ENCODE results near the gene IP6K1. TPM values are rescaled to one million over a fixed set of nuclear protein-coding genes. Genes with fewer than 3 reads are reported as not detected.

The IP6K1 gene
- total RNA-seq, 1 experiment from 2014 or later = 42.2 TPM

DNA sequence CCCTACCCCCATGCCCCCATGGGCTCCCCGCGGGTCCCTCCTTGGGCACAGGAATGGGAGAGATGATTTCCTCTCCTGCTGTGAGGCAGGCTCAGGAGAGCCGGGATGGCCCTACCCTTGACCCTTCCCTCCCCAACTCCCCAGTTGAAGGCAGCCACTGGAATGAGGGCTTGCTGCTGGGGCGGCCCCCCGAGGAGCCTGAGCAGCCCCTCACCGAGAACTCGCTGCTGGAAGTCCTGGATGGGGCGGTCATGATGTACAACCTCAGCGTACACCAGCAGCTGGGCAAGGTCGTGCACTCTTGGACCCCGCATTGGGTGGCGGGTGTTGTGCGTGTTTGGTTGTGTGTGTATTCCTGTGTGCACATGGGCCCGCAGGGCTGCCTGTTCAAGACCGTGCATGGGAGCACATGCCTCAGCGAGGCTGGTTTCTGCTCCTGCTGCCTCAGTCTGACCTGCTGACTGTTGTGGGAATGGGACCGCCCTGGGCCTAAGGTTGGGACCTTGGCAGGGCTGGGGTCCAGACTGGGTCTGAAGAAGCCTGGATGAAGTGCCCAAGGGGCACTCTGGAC is 80.9 kb downstream of the IP6K1 start:
- Mint-ChIP-seq H3K4me1 (peaks cover 11 to 19% of the 10 kb centered on the region in 2 experiments), H3K36me3 (ENCODE audit: insufficient read depth in 1 of 3, low read depth in 3 of 3) (peaks cover 4 to 20% (median 20%) of the 10 kb centered on the region in 3 experiments; a peak in 6 of 7 replicates), H3K27ac (no peak overlapping the region), H3K27me3 (ENCODE audit: low read depth) (no peaks in the 10 kb centered on the region), H3K9me3 (no peaks in the 10 kb centered on the region), H3K4me3 (no peak overlapping the region)
- Histone ChIP-seq H3K14ac (ENCODE audit: insufficient read depth, low read length) (no peak overlapping the region), H4K8ac (replicated peaks; ENCODE audit: insufficient read length, low read depth, low read length) (no peak overlapping the region), H3K27ac (ENCODE audit: insufficient read length, low read depth, low read length) (no peak overlapping the region), H2AK5ac (ENCODE audit: insufficient read length, low read length) (no peak overlapping the region), H2BK15ac (ENCODE audit: low read depth, low read length) (no peak overlapping the region), H3K79me2 (ENCODE audit: insufficient read depth, low read length) (no peaks in the 10 kb centered on the region), H3T11ph (ENCODE audit: low read length) (no peak overlapping the region), H2AFZ (ENCODE audit: low read length) (no peak overlapping the region), H2BK20ac (ENCODE audit: low read depth, low read length, poor library complexity, severe bottlenecking) (no peak overlapping the region), H3K9me3 (ENCODE audit: control insufficient read depth, low read depth, low read length) (no peaks in the 10 kb centered on the region), H3K4me1 (ENCODE audit: insufficient read depth, low read length) (no peaks in the 10 kb centered on the region), H3K23me2 (ENCODE audit: insufficient read length, low read depth, low read length, poor library complexity, severe bottlenecking) (no peaks in the 10 kb centered on the region), H3K23ac (ENCODE audit: insufficient read length, low read depth, low read length) (no peak overlapping the region), H3K4me2 (ENCODE audit: insufficient read depth, insufficient read length, low read length) (no peak overlapping the region), H4K5ac (ENCODE audit: insufficient read length, low read depth, low read length) (no peak overlapping the region), H2BK12ac (ENCODE audit: insufficient read length, low read depth, low read length) (no peak overlapping the region), H3K4ac (ENCODE audit: low read depth, low read length) (no peak overlapping the region), H3K9ac (ENCODE audit: extremely low read depth, insufficient read length, low read length) (no peak overlapping the region), H2BK120ac (ENCODE audit: low read depth, low read length, poor library complexity, severe bottlenecking) (no peak overlapping the region), H4K91ac (ENCODE audit: insufficient read length, low read depth, low read length) (no peak overlapping the region), H3K27me3 (ENCODE audit: insufficient read depth, low read length) (no peaks in the 10 kb centered on the region), H3K56ac (ENCODE audit: insufficient read length, low read depth, low read length) (no peak overlapping the region), H4K20me1 (ENCODE audit: control insufficient read depth, insufficient read depth, insufficient read length) (no peaks in the 10 kb centered on the region), H2BK5ac (ENCODE audit: insufficient read length, low read length) (no peak overlapping the region), H3K18ac (ENCODE audit: insufficient read length, low read depth, low read length) (no peak overlapping the region), H3K79me1 (ENCODE audit: insufficient read depth, low read depth, low read length, poor library complexity, severe bottlenecking) (no peaks in the 10 kb centered on the region)
- DNase-seq = no peak
- no CpG with 5 or more reads among the region's 17 CpGs for WGBS (ENCODE audit: extremely low coverage, insufficient read length, low lambda C conversion rate)
- TF ChIP-seq CTCF (conservative IDR thresholded peaks at IDR 0.05) = no peak
